Frontal cortex (tissue), 4 donors: ENCODE results near the gene INTS7. TPM values are rescaled to one million over a fixed set of nuclear protein-coding genes. Genes with fewer than 3 reads are reported as not detected.
"Not testable (repeated sequence)": the region's sequence is repeated elsewhere in the genome, so short reads cannot be mapped to it uniquely, and the experiment has no call there.

Experiments
- DNase-seq, 2 donors: peaks; one replicate each; pipeline ENCODE4 v3.0.0; 2012; ENCODE audit warnings: low spot score in 2 of 2
- FAIRE-seq: peaks from 2 replicates; lab custom pipeline; 2012; peaks lifted over from hg19 to GRCh38; lab: Jason Lieb, UNC
- total RNA-seq: library from RNA; depleted of rRNA; stranded (reverse); fragments of >200 nt; gene quantifications from one replicate; pipeline ENCODE4 v1.2.3, GENCODE V29; 2014
- donor health status: control.
- donor health status: control.
- donor health status: control.

Gene INTS7
- total RNA-seq, 1 donor from 2014 or later, result 39.9 TPM

- not testable (repeated sequence) for DNase-seq, FAIRE-seq
These were observed 37.9 kb downstream of the INTS7 start for GRCh38 chr1:211997426-211997825.

- DNase-seq (no peak), FAIRE-seq (no peak)
These were observed 43.7 kb downstream of the INTS7 start for GRCh38 chr1:211991695-211992094.

- DNase-seq (no peak), FAIRE-seq (no peak)
These were observed 48.6 kb downstream of the INTS7 start for GRCh38 chr1:211986628-211987254.

DNA sequence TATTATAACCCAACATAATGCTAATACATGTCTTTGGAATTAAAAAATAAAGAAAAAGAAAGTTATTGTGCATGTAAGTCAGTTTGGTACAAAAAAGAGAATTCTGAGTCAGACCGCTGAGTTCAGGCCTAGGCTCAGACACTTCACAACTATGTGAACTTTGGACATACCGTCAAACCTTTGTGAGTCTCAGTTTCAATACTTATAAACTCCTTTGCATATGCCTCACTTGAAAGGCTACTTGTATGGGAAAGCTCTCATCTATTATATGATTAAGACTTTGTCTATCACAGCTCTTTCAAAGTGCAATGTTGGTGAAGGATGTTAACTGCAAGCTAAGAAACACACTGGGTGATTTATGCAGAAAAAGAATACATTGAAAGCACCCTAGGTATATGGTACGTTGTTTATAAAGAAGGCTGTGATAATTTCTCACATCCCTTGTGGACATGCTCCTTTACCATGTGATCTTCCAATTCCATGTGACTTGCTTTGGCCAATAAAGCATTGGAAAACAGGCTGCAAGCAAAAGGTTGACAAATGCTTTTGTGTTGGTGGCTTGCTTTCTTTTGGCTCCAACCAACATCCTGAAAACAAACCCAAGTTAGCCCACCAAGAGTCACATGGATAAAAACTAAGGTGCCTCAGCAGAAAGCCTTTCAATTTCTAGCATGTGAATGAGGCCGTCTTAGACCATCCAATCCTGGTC lies 49.6 kb downstream of the INTS7 start:
- FAIRE-seq (no peak), DNase-seq (no peak)

- FAIRE-seq (no peak), DNase-seq (no peak)
These were observed 56.8 kb downstream of the INTS7 start for GRCh38 chr1:211978596-211978995.

DNA sequence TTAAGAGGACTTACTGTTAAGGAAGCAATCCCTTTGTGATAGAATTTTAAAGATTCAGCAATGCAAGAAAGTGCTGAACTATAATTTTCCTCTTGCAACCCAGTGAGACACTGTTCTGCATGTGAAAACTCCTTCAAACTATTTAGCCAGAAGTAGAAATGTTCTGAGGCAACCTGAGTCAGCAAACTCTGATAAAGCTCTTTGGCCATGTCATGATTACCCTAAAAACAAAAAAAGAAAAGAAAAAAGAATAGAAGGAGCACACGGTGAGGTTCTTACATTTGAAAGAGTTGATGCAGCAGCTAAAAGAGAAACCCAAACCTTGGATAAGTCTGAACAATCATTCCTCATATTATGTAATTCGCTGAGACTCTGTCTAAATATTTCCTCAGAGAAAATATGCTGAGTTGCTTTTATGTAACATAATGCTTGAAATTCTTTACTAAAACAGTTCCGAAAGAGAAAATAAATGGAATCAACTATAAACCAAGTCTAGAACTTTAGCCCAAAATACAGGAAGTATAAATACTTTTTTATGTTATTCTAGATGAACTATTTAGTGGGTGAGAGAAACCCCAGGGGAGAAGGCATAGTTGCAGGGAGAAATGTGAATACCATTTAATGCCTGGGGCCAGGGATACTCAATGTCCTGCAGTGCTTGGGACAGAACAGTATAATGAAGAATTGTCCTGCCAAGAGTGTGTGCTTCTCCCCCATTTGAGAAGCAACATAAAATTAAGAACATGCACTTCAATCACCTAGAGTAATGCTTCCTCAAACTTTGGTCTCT lies 60.0 kb downstream of the INTS7 start:
- no peak for DNase-seq
- FAIRE-seq, result no peak

DNA sequence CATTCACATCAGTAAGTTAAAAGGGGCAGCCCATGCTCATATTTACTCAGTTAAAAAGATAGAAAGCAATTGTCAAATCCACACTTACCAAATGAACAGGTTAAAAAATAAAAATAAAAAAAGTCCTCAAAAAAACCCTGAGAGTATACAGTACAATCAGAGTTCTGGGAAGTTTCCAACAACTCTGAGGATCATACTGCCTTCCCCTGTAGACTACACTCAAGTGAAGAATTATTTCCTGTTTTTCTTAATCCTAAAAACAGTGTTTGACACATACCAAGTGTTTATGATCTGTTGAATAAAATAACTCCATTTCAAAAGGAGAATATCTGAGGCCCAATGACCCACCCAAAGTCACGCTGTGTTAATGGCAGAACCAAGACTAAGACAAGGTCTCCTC lies 61.8 kb downstream of the INTS7 start:
- no peak for FAIRE-seq

DNA sequence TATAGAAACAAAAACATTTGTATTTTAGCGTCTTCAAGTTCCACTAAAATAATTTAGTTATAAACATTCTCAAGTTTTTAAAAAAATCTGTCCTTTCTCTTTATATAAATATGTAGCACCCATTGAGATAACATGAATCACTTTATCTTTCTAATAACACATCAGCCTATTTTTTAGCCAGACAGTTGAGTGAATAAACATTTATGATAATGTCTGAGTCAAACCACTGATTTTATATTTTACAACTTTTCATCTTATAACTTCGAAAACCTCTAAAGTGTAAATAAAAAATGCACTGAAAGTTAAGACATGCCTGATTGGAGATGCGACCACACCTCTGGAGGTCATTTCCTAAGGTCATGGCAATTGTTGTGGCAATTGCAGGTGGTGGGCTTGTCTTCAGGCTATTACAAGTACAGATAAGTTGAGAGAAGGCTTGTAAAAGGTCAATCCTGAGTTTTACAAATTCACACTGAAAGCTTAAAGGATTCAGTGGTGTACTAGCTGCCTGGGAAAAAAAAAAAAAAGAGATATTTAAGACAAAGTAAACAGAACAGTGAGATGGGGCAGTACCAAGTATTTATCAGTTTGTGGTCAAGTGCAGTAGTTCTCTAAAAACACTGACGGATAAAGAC lies 67.0 kb downstream of the INTS7 start:
- no peak for FAIRE-seq
- DNase-seq, result no peak

More for the DNA sequence above, 61.8 kb downstream of the INTS7 start:
- no peak for DNase-seq

- FAIRE-seq (no peak), DNase-seq (no peak)
These were observed 67.7 kb downstream of the INTS7 start for GRCh38 chr1:211967704-211968103.

- DNase-seq (no peak), FAIRE-seq (no peak)
These were observed 70.1 kb downstream of the INTS7 start for GRCh38 chr1:211965108-211965805.

- FAIRE-seq (no peak), DNase-seq (no peak)
These were observed 75.7 kb downstream of the INTS7 start for GRCh38 chr1:211959680-211960079.

GRCh38 chr1:211959221-211959620 lies 76.1 kb downstream of the INTS7 start:
- no peak for FAIRE-seq
- DNase-seq, result no peak

GRCh38 chr1:211954028-211954427 lies 81.3 kb downstream of the INTS7 start:
- DNase-seq, FAIRE-seq: not testable (repeated sequence)

DNA sequence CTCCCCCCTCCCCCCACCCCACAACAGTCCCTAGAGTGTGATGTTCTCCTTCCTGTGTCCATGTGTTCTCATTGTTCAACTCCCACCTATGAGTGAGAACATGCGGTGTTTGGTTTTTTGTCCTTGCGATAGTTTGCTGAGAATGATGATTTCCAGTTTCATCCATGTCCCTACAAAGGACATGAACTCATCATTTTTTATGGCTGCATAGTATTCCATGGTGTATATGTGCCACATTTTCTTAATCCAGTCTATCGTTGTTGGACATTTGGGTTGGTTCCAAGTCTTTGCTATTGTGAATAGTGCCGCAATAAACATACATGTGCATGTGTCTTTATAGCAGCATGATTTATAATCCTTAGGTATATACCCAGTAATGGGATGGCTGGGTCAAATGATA lies 81.8 kb downstream of the INTS7 start:
- not testable (repeated sequence) for DNase-seq, FAIRE-seq

DNA sequence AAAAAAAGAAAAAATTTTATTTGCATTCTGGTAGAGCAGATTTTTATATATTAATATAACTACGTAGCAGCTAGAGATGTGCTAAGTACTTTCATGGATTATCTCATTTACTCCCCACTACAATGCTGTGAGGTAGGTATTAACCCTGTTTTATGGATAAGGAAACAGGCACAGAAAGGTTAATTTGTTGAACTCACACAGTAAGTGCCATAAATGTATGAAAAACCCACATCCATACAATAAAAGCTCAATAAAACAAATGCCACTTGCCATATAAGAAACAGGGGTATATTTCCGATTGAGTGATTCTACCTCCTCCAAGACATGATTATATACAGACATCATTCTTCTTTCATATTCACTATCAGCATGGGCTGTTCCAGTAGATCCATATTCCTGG lies 83.1 kb downstream of the INTS7 start:
- no peak for DNase-seq
- FAIRE-seq, result no peak

DNA sequence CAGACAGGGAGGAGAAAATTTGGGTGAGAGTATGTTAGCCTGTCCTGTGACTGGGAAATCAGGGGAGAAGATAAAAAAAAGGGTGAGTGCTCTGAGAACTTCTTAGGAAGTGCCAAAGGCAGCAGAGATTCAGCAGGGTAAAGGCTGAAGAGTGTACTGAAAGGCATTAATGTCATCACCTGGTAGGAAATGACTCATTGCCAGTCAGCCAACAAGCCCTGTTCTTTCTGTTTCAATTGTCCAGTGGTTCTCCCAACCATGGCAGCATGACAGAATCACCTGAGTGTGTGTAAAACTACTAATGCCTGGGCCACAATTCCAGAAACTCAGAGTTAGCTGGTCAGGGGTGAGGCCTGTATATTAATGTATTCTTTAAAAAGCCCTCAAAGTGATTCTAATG lies 83.5 kb downstream of the INTS7 start:
- DNase-seq (no peak), FAIRE-seq (no peak)

- DNase-seq, result no peak
- FAIRE-seq, result no peak
These were observed 87.0 kb downstream of the INTS7 start for GRCh38 chr1:211948377-211948776.

DNA sequence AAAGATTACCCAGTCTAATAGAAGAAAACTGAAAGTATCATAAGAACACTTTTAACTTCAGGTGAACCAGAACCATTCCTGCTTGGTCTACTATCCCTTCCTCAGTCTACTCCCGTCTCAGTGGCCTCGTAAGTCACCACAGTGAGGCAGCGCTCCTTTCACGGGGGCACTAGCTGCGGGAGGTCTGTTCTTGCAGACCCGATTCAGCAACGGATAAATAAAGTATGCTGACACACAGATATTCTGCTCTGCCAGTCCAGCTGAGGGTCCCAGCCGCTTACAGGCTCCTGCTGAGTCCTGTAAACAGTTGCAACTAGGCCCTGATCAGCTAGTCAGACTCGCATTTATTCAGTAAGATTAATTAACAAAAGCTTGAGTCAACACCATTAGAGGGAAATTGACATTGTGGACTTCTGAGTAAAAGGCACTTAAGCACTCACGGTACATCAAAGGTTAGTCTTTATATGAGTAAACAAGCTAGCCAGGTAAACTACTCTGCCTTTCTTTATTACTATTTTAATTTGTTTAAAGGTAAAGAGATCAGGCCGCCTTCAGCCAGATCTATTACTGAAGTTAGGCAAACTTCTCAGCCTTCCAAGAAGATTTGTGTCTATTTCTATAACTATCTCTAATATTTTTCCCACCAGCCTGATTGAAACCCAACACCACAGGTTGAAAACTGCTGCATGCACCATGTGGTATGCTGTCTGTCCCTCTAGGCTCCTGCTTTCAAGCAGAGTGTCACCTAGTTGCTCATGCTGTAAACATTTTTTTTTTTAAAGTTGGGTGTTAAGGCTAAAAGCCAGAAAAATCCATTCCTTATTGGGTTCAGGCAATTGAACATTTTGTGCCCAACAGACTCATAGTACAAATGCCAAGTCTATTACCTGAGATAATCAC lies 87.7 kb downstream of the INTS7 start:
- DNase-seq (no peak), FAIRE-seq (no peak)
